AG04450 (cell line): ENCODE measurements around the gene KANSL2. TPM values are rescaled to one million over a fixed set of nuclear protein-coding genes. Genes with fewer than 3 reads are reported as not detected.
A peak's percentile ranks its signal among the peaks of the same experiment; 100 is the strongest.
"Not testable (repeated sequence)": the region's sequence is repeated elsewhere in the genome, so short reads cannot be mapped to it uniquely, and the experiment has no call there.

ENCODE experiments used
- CTCF ChIA-PET: fragments of 300-600, 350-600 bp; formaldehyde crosslinking; extraction: SDS; loops from one replicate; lab custom pipeline; 2022; ENCODE audit warnings: antibody characterized with exemption, inconsistent platforms; lab: Charles Lee
- POLR2A ChIA-PET: fragments of 350-600 bp; formaldehyde crosslinking; extraction: SDS; loops from one replicate; lab custom pipeline; 2021; ENCODE audit warnings: antibody characterized with exemption, inconsistent platforms; lab: Yijun Ruan, JAX
- DNase-seq: peaks from one replicate; pipeline ENCODE4 v3.0.0-alpha.2; 2011; ENCODE audit warnings: low read depth, low spot score
- H3K27ac ChIP-seq: one replicate; pipeline ENCODE4 v1.5.1; 2012; ENCODE audit warnings: low read depth, low read length, control low read depth
- H3K27me3 ChIP-seq: one replicate; pipeline ENCODE4 v1.6.0; 2012; ENCODE audit warnings: low read length; ENCODE audit not compliant: control insufficient read depth, insufficient read depth
- H3K4me3 ChIP-seq: 2 replicates; pipeline ENCODE4 v1.5.1; 2011; ENCODE audit warnings: mild to moderate bottlenecking, low read depth, low read length, control low read depth
- H3K9me3 ChIP-seq: 2 replicates; pipeline ENCODE4 v1.5.1; 2012; ENCODE audit warnings: low read length; ENCODE audit not compliant: control insufficient read depth, insufficient read depth
- polyA plus RNA-seq: library from polyadenylated mRNA; depleted of rRNA; stranded (reverse); fragments of >200 nt; gene quantifications from 2 replicates; pipeline ENCODE4 v1.2.3, GENCODE V29; 2011
- TF ChIP-seq, protein P1 (sequence below): IDR thresholded peaks from 2 replicates; pipeline ENCODE4 v1.5.1; 2011; ENCODE audit warnings: low read depth, low read length, control low read depth, inconsistent platforms

Gene KANSL2
- polyA plus RNA-seq, 1 experiment: 37.9 TPM

DNA sequence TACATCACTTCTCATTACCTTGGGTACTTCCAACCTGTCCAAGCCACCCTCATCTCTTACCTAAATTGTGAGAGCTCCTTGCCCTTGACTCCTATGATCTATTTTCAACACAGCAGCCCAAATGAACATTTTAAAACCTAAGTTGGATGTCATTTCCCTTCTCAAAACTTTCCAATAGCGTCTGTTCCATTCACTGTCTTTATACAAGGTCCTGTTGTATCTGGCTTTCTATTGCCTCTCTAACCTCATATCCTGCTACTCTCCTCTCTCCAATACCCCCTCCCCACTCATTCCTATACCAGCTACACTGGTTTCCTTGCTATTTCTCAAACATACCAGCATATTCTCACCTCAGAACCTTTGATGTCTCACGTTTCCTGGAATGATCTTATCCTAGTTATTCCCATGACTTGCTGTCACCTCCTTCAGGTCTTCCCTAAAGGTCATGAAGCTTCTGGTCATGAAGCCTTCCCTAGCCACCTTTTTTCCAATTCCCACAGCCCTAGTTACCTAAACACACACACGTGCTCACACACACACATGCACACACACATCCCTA is 4.1 kb upstream of the KANSL2 start:
- Histone ChIP-seq H3K27me3 (no peaks in the 10 kb centered on the region), H3K9me3 (no peaks in the 10 kb centered on the region; the same call in 1 of the 2 replicates), H3K27ac (no peak overlapping the region), H3K4me3 (no peak overlapping the region)
- ChIA-PET POLR2A (no interaction called here), CTCF (interaction anchor here (0.5 kb wide), 1 partner anchor 10 kb away, joined by 3 read pairs; no protein-coding TSS in a partner anchor)
- DNase-seq: no peak
- TF ChIP-seq, protein P1, sequence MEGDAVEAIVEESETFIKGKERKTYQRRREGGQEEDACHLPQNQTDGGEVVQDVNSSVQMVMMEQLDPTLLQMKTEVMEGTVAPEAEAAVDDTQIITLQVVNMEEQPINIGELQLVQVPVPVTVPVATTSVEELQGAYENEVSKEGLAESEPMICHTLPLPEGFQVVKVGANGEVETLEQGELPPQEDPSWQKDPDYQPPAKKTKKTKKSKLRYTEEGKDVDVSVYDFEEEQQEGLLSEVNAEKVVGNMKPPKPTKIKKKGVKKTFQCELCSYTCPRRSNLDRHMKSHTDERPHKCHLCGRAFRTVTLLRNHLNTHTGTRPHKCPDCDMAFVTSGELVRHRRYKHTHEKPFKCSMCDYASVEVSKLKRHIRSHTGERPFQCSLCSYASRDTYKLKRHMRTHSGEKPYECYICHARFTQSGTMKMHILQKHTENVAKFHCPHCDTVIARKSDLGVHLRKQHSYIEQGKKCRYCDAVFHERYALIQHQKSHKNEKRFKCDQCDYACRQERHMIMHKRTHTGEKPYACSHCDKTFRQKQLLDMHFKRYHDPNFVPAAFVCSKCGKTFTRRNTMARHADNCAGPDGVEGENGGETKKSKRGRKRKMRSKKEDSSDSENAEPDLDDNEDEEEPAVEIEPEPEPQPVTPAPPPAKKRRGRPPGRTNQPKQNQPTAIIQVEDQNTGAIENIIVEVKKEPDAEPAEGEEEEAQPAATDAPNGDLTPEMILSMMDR: no peak

DNA sequence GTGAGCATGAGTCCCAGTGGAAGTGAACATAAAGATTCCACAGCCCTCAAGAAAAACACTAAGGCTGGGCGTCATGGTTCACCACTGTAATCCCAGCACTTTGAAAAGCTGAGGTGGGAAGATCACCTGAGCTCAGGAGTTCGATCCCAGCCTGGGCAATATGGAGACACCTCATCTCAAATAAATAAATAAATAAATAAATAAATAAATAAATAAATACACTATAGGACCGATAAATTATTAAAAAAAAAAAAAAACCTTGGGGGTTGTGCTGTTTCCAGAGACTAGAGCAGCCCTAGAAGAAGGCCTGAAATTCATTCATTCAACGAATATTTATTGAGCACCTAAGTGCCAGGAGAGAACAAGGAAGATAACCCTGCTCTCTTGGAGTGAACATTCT is 1.5 kb upstream of the KANSL2 start:
- Histone ChIP-seq H3K27ac (no peak overlapping the region), H3K4me3 (no peak overlapping the region), H3K9me3 (no peaks in the 10 kb centered on the region; the same call in 1 of the 2 replicates), H3K27me3 (no peaks in the 10 kb centered on the region)
- POLR2A ChIA-PET: no interaction called here
- no peak for DNase-seq
- CTCF ChIA-PET: no interaction called here
- TF ChIP-seq, protein P1: no peak

DNA sequence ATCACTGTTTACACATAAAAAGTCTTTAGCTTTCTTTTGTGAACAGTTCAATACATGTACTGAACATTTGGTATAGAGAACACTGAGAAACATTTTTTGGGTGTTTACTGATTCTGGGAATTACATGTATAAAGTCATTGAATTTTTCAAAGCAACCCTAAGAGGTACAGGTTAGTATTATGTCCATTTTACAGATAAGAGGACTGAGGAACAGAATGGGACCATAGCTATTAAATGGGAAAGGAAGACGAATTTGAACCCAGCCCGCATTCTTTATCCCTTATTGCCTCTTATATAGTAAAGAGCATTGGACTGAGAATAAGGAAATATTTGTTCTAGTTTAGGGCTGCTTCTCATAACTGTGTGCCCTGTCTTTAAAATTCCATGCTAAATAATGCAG is 889 bp upstream of the KANSL2 start:
- ChIA-PET POLR2A (interaction anchor here (0.6 to 1.8 kb wide), 3 partner anchors 8 to 526 kb away, joined by 3 to 8 read pairs (median 4); partner anchors contain the start of gene ADCY6), CTCF (interaction anchor here (0.6 to 1.2 kb wide), 2 partner anchors 113 to 197 kb away, joined by 3 read pairs; no protein-coding TSS in a partner anchor)
- H3K27me3 ChIP-seq: no peaks in the 10 kb centered on the region
- TF ChIP-seq, protein P1: no peak
- no peaks in the 10 kb centered on the region; the same call in 1 of the 2 replicates for H3K9me3 ChIP-seq
- H3K27ac ChIP-seq: no peak overlapping the region
- H3K4me3 ChIP-seq: peak overlapping the region; percentile 94; the same call in 1 of the 2 replicates
- no peak for DNase-seq

DNA sequence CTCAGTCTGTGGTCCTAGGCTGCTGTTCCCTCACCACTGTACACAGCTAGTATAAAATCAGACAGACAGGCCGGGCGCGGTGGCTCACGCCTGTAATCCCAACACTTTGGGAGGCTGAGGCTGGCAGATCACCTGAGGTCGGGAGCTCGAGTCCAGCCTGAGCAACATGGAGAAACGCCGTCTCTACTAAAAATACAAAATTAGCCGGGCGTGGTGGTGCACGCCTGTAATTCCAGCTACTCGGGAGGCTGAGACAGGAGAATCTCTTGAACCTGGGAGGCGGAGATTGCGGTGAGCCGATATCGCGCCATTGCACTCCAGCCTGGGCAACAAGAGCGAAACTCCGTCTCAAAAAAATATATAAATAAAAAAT is 481 bp upstream of the KANSL2 start:
- not testable (repeated sequence) for DNase-seq, H3K27ac ChIP-seq
- POLR2A ChIA-PET: interaction anchor here (0.5 to 1.8 kb wide), 5 partner anchors 9 to 1569 kb away, joined by 3 to 9 read pairs (median 7); partner anchors contain the start of gene ADCY6

DNA sequence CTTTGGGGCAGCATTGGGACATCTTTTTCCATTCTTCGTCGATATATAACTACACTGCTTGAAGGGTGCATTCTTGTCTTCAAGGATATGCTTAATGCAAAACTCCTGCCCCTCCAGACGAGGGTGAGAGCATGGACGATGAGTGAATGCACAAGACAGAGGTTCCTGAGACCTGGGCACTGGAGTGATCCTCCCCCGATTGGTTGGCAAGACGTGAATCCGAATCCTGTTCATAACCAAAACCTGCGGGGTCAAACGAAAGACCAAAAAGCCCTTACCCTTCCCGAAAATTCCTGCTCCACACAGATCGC is 684 bp downstream of the KANSL2 start:
- Histone ChIP-seq H3K27me3 (no peaks in the 10 kb centered on the region), H3K4me3 (peak overlapping the region; percentile 94), H3K9me3 (no peaks in the 10 kb centered on the region; the same call in 1 of the 2 replicates), H3K27ac (no peak overlapping the region)
- TF ChIP-seq, protein P1: no peak
- POLR2A ChIA-PET: interaction anchor here (0.7 to 1.8 kb wide), 2 partner anchors 10 kb away, joined by 3 to 8 read pairs; no protein-coding TSS in a partner anchor
- CTCF ChIA-PET: interaction anchor here (1.0 kb wide), 1 partner anchor 133 kb away, joined by 4 read pairs; no protein-coding TSS in a partner anchor
- DNase-seq: no peak

More for the DNA sequence above, 481 bp upstream of the KANSL2 start:
- H3K27me3 ChIP-seq, H3K9me3 ChIP-seq: not testable (repeated sequence)
- peak overlapping the region; percentile 94 for H3K4me3 ChIP-seq
- CTCF ChIA-PET: interaction anchor here (0.5 to 1.2 kb wide), 3 partner anchors 71 to 132 kb away, joined by 3 to 4 read pairs (median 3); no protein-coding TSS in a partner anchor
